GM21576 (cell line): ENCODE measurements around the gene OR51B4.
A peak's percentile ranks its signal among the peaks of the same experiment; 100 is the strongest.
"Not testable (repeated sequence)": the region's sequence is repeated elsewhere in the genome, so short reads cannot be mapped to it uniquely, and the experiment has no call there.

Source experiments
- ATAC-seq: cut with Tn5 transposase; IDR thresholded peaks from one replicate; pipeline ENCODE4 v1.9.1; 2021; ENCODE audit warnings: mild to moderate bottlenecking, moderate library complexity; ENCODE audit not compliant: unreplicated experiment

OR51B4 gene, protein sequence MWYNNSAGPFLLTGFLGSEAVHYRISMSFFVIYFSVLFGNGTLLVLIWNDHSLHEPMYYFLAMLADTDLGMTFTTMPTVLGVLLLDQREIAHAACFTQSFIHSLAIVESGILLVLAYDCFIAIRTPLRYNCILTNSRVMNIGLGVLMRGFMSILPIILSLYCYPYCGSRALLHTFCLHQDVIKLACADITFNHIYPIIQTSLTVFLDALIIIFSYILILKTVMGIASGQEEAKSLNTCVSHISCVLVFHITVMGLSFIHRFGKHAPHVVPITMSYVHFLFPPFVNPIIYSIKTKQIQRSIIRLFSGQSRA

GRCh38 chr11:5301846-5302245, at the start of gene OR51B4:
Gene OR51B4 (minus strand): TSS chr11:5301946. CDS start chr11:5301946, 0 bp downstream.
- no peak for ATAC-seq

DNA sequence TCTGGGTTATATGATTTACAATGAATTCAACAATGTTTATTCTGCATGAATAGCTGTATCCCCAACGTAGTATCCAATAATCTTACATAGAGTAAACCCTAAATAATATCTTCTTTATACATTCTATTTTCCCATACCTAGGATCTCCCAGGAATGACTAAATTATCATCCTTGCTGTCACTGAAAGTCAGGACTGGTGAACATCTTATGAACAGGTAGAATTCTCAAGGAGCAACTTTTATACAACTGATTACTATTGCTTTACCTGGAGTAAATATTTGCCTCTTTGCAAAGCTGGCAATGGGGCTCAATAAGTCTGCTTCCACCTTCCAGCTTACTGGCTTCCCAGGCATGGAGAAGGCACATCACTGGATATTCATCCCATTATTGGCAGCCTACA, 49.5 kb upstream of the OR51B4 start, which contains the start of gene OR51B6:
Gene OR51B6 (plus strand): TSS at position 301 of the 400 bp plus-strand sequence. CDS start 0 bp downstream, at position 301.
- no peak for ATAC-seq

GRCh38 chr11:5349550-5349949, 47.8 kb upstream of the OR51B4 start:
- ATAC-seq: no peak

- ATAC-seq: no peak
Measured at GRCh38 chr11:5348551-5349194, 46.9 kb upstream of the OR51B4 start.

DNA sequence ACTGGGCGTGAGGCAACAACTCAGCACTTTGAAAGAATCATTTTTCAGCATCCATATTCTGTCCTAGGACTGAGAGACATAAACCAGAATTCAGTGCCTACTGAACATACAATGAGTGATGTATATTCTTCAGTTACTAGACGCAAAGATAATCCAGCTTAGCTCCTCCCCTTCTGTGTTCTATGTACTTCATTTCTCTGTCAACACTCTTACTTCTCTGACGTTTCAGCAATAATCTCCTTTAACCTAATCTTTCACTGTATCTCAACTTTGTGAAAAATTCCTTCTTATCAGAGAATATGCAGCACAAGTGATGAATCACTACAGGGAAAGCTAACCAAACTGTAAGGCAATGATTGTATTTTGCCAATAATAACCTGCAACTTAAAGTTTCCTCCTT, 44.1 kb upstream of the OR51B4 start:
- ATAC-seq: no peak

DNA sequence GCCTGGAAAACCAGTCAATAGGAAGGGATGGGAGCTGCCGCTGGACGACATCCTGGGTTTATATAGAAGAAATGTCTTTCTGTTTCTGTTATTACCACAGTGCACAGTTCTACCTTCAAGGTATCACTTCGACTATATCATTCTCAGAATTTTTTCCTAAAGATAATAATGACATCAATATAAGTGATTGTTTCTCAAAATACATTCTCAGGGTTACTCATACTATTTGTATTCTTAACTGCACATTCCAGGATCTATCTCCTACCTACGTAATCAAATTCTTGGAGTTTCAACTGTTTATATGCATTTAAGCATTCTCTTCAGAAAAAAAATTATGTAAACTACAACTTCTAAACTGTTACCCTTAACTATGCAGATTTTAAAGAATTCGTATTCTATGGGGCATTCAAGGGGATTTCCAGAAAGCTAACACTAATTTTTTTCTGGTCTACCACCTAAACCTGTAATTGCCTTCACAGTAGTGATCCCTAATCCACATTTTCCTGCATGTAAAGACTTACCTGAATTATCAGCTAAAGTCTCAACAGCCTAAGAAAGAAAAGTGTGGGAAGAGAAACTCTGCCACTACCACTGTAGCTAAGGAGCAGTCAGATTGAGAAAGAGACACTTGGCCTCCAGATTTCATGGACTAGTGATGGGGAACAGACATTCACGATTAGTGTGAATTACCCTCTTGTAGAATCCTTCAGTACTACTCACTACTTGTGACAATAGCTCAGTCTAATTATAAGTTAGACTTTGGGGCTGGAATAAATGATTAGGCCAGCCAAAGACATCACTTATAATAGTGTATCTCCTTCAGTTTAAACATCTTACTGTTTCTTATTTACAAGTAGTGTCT, 42.0 kb upstream of the OR51B4 start, which contains the start of gene OR51B5:
Gene OR51B5 (minus strand): TSS at position 51 of the 862 bp plus-strand sequence. CDS start 0 bp downstream, at position 51.
- no peak for ATAC-seq

GRCh38 chr11:5339771-5340322, 38.1 kb upstream of the OR51B4 start:
- ATAC-seq: peak; percentile 64

- not testable (repeated sequence) for ATAC-seq
Measured at GRCh38 chr11:5337253-5337652, 35.5 kb upstream of the OR51B4 start.

DNA sequence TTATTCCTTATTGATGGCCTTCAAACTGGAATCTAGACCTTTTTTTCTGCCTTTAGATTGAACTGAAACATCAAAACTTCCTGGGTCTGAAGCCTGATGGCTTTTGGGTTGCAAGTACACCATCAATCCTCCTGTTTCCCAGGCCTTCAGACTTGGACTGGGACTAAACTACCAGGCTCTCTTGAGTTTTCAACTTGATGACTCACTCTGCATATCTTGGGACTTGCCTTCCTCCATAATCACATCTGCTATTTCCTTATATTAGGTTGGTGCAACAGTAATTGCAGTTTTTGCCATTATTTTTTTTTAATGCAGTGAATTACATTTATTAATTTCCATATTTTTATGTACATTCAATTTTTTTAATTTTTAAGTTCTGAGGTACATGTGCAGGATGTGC, 34.6 kb upstream of the OR51B4 start:
- ATAC-seq: no peak

DNA sequence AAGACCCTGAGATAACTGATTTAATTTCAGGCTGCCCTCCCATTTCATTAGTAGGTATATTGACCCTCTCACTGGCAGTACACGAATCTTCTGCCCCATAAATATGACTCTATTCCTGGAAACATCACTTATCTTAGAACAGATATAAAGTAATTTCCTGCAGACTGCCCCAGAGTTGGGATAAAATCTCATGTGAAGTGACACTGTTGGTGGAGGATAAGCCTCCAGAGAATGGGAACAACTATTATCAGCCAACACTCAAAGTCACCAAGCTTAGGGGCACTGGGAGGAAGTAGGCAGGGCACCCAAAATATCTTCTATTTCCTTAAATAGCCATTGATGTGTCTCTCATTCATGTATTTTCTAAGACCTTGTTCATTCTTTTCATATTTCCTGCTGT, 33.4 kb upstream of the OR51B4 start:
- ATAC-seq: no peak

DNA sequence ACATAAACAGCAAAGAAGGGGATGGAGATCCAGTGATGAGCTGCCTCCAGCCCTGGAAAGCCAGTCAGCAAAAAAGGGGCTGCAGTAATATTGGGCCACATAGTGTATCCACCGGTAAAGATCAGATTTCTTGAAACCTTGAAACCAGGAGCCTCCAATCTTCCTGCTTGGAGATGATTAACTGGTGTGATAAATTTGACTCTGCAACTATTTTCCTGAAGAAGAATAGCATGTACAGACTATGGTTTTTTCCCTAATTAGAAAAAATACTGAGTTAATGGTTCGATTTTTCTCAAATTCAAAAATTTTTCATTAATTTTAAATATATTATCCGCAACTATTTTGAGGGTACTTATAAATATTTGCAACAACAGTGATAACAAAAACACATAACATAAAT, 22.5 kb upstream of the OR51B4 start, which contains the start of gene OR51B2:
Gene OR51B2 (minus strand): TSS at position 101 of the 400 bp plus-strand sequence. CDS start 0 bp downstream, at position 101.
- no peak for ATAC-seq

GRCh38 chr11:5317292-5317691, 15.5 kb upstream of the OR51B4 start:
- ATAC-seq: no peak

- ATAC-seq: not testable (repeated sequence)
Measured at GRCh38 chr11:5313326-5314023, 11.7 kb upstream of the OR51B4 start.

DNA sequence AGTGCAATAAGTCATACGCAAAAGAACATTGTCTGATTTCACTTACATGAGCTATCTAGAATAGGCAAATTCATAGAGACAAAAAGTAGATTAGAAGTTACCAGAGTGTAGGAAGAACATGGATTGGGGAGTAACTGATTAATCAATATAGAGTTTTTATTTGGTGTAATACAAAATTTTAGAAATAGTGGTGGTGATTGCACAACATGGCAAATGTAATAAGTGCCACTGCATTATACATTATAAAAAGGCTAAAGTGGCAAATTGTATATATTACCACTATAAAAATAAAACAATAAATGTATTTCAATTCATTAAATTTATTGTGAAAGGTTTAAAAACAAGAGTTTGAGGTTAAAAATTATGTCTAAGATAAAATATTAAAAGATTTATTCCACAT, 8.7 kb upstream of the OR51B4 start:
- no peak for ATAC-seq

DNA sequence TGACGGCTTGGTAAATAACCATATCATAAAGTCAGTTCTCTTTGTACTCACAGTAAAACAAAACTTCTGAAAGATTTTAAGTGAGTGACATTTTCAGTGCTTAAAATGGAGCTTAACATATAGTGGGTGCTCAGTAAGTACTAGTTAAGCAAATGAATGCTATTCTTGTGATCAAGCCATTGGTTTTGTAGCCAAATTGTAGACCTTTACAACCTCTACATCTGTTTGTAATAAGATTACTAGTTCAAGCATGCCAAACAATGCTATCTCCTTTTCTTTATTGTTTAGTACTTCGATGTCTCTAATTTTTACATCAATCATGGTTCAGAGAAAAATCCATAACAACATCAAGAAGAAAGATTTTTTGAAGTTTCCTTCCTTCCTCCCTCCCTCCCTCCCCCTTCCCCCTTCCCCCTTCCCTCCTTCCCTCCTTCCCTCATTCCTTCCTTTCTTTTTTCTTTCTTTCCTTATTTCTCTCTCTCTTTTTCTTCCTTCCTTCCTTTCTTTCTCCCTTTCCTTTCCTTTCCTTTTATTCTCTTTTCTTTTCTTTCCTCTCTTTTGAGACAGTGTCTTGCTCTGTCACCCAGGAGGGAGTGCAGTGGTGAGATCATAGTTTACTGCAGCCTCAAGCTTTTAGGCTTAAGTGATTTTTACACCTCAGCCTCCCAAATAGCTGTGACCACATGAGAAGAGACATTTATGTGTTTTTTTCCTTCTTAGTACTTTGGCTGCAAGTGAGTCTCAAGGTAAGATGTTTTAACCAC, 5.7 kb upstream of the OR51B4 start:
- ATAC-seq: no peak

- no peak for ATAC-seq
Measured at GRCh38 chr11:5304046-5304445, 2.3 kb upstream of the OR51B4 start.

DNA sequence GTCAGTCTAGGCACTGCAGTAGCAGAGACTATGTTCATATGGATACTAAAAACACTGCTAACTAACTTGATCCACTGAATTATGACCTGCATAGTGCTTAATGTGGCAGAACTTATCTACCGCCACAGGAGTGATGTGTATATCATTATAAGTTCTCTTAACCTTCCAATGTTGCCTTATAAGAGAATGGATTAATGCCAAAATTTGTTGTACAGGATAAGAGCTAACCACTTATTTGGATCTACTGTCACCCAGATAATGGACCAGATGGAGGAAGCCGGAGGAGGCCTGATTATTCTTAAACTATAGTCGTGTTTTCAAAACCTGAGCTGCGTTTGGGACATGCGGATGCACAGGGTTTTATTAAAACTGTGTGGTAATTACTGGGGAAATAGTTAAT, 1.9 kb upstream of the OR51B4 start:
- ATAC-seq: no peak

- no peak for ATAC-seq
Measured at GRCh38 chr11:5300251-5300650, 1.5 kb downstream of the OR51B4 start.

GRCh38 chr11:5298451-5298850, 3.3 kb downstream of the OR51B4 start:
- no peak for ATAC-seq
